HAP-1 (cell line): ENCODE measurements around the gene SMPX.
"Not testable (repeated sequence)": the region's sequence is repeated elsewhere in the genome, so short reads cannot be mapped to it uniquely, and the experiment has no call there.

Experiments used
- DNase-seq, 2 experiments: peaks; one replicate each; pipeline ENCODE4 v3.0.0-alpha.2; 2016 to 2020; ENCODE audit warnings: low spot score in 2 of 2
- H3K27me3 ChIP-seq: fragments of 250-450 bp; sonication (Bioruptor Pico); 2 replicates; pipeline ENCODE4 v1.5.1; 2020; ENCODE audit warnings: low read depth, mild to moderate bottlenecking, moderate library complexity
- H3K36me3 ChIP-seq: fragments of 250-450 bp; sonication (Bioruptor Pico); replicated peaks from 2 replicates; pipeline ENCODE4 v1.5.1; 2020; ENCODE audit warnings: mild to moderate bottlenecking
- H3K4me1 ChIP-seq: fragments of 250-450 bp; sonication (Bioruptor Pico); 2 replicates; pipeline ENCODE4 v1.5.1; 2020; ENCODE audit warnings: mild to moderate bottlenecking
- H3K4me3 ChIP-seq: fragments of 250-450 bp; sonication (Bioruptor Pico); 2 replicates; pipeline ENCODE4 v1.5.1; 2020; ENCODE audit warnings: mild to moderate bottlenecking, moderate library complexity
- H3K9me3 ChIP-seq: fragments of 250-450 bp; sonication (Bioruptor Pico); 2 replicates; pipeline ENCODE4 v1.5.1; 2020; ENCODE audit warnings: mild to moderate bottlenecking, moderate library complexity
- in situ Hi-C: fragments of 300-500 bp; cut with MboI; formaldehyde crosslinking; loops from 3 replicates; pipeline ENCODE4 v1.14.3; 2020; ENCODE audit warnings: low sequenced_read_pairs, inconsistent platforms, mixed read lengths

SMPX gene

DNA sequence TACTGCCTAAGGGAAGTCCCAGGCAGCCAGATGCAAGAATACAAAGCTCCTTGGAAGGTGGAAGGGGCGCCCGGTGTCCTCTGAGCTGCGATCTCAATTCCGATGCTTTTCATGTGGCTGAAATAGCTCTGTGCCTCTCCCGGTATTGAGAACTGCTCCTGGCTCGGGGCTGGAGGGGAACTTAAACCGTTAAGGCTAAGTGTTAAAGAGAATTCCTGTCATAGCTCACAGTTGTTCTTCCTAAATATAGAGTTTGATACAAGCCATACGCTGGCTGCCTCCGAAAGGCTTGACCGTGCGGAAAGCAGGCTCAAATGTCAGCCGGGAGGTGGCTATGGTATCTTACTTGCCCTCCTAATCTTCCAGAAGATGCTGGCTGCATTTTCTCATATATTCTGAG is at the start of gene SMPX:
Gene SMPX, minus strand, starts transcription at position 157 of the 400 bp plus-strand sequence. CDS start 3,826 bp downstream, outside the sequence.
- in situ Hi-C loops: no loop called here
- H3K9me3 ChIP-seq: no peaks in the 10 kb centered on the region

DNA sequence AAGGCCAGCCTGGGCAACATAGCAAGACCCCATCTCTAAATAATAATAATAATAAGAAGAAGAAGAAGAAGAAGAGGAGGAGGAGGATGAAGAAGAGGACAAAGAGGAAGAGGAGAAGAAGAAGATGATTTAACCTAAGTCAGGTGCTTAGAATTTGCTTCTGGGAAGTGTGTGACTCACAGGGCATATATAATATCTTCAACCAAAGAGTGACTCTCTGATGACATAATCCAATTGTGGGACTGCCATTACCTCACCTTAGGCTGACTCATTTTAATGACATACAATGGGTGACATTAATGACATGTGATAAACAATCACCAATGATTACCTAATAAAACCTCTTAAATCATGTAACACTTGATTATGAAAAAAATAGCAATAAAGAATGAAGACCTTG is 48.8 kb upstream of the SMPX start:
- no peak for DNase-seq
- no peak overlapping the region for H3K4me3 ChIP-seq
- H3K4me1 ChIP-seq: peaks cover 9% of the 10 kb centered on the region; the same call in 1 of the 2 replicates
- no peaks in the 10 kb centered on the region; the same call in 1 of the 2 replicates for H3K9me3 ChIP-seq
- H3K27me3 ChIP-seq: no peaks in the 10 kb centered on the region
- in situ Hi-C loops: no loop called here
- no peaks in the 10 kb centered on the region for H3K36me3 ChIP-seq

More for the DNA sequence above, at the start of gene SMPX:
- no peak for DNase-seq
- H3K36me3 ChIP-seq: no peaks in the 10 kb centered on the region
- H3K4me1 ChIP-seq: no peaks in the 10 kb centered on the region
- H3K4me3 ChIP-seq: no peak within 1 kb of the TSS
- H3K27me3 ChIP-seq: no peaks in the 10 kb centered on the region

DNA sequence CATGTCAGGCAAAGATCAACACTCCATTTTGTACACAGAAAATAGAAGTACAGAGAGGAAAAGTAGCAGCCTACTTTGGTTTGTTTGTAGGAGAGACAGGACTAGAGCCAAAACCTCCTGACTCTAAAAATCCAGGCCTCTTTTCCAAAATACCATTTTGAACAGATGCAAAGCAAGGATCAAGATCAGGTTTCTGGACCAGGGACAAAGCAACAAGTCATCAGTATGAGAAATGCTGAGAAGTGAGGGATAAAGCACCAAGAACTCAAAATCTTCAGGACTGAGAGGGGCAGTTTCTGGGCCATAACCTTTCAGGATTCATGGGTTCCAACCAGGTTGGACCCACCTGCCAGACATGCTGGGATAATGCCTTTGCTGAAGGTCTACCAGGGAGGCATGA is 44.9 kb upstream of the SMPX start:
- no peak for DNase-seq

DNA sequence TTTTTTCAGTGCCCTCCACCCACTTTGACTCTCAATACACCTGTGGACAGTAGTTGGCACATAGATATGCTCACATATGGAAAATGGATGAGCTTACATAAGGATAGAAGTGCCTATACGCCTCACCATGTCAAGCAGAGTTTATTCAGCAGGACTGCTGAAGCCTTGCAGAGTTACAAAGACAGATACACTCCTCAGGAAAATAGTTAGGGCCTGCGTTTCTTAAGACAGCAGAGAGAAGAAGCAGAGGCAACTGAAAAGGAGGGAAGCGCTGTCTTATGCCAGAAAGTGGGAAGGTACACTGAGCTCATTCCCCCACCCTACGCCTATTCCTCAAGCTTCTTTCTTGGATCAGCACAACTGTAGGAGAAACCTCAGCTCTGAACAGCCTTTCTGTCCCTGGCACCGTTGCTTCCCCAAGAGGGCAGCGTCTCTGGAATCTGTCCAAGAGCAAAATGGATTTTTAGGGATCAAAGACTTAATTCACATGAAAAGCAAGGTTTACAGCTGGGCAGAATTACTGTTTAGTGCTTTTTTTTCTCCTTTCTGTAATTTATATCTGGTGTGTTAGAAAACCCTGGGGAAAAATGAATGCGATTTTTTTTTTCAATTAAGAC is 44.2 kb upstream of the SMPX start:
- Histone ChIP-seq H3K9me3 (no peaks in the 10 kb centered on the region), H3K4me1 (peaks cover 9% of the 10 kb centered on the region; the same call in 1 of the 2 replicates), H3K36me3 (no peaks in the 10 kb centered on the region), H3K27me3 (no peaks in the 10 kb centered on the region), H3K4me3 (no peak overlapping the region)
- in situ Hi-C loops: no loop called here
- no peak for DNase-seq

More for the DNA sequence above, 44.9 kb upstream of the SMPX start:
- Histone ChIP-seq H3K27me3 (no peaks in the 10 kb centered on the region), H3K4me3 (no peak overlapping the region), H3K4me1 (peaks cover 9% of the 10 kb centered on the region; the same call in 1 of the 2 replicates), H3K36me3 (no peaks in the 10 kb centered on the region), H3K9me3 (no peaks in the 10 kb centered on the region)
- in situ Hi-C loops: no loop called here

DNA sequence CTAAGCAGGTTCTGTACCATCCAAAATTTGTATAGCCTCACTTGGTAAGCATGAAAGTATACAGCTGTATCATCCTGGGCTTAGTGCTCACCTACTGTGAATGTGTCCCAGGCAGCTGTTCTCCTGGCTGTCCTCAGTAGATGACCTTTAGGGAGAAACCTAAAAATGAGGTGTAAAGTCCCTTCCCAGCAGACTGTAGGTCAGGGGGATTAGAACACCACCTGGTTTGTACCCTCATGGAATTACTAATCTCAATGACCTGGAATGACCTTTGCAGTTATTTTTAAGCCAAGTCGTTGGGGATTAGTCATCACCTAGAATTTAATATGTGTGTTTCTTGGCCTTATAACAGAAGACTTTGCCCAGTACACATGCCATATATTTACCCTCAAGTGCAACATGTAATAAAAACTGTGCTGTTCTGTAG is 42.4 kb upstream of the SMPX start:
- H3K4me1 ChIP-seq: peaks cover 4% of the 10 kb centered on the region
- H3K27me3 ChIP-seq: no peaks in the 10 kb centered on the region
- in situ Hi-C loops: no loop called here
- H3K36me3 ChIP-seq: no peaks in the 10 kb centered on the region
- no peak for DNase-seq
- no peak overlapping the region for H3K4me3 ChIP-seq
- no peaks in the 10 kb centered on the region for H3K9me3 ChIP-seq

DNA sequence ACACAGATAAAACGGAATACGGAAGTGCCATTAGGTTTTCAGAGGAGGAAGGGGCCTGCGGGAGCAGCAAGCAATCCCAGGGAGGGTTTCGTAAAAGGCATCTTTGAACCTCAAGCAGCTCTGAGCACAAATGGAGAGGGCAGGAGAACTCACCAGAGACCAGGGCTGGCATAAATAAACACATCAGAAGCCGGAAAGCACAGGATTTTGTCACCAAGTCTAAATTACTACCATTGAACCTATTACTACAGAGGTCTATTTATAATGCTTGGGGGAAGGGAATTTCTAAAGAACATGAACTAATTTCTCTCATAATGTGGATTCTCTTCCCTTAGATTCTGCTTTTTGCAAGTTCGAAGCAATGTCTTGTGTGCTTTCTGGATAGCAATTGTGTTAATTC is 41.9 kb upstream of the SMPX start:
- peaks cover 4% of the 10 kb centered on the region for H3K4me1 ChIP-seq
- no peaks in the 10 kb centered on the region for H3K36me3 ChIP-seq
- in situ Hi-C loops: no loop called here
- no peaks in the 10 kb centered on the region for H3K9me3 ChIP-seq
- H3K4me3 ChIP-seq: no peak overlapping the region
- H3K27me3 ChIP-seq: no peaks in the 10 kb centered on the region
- no peak for DNase-seq

DNA sequence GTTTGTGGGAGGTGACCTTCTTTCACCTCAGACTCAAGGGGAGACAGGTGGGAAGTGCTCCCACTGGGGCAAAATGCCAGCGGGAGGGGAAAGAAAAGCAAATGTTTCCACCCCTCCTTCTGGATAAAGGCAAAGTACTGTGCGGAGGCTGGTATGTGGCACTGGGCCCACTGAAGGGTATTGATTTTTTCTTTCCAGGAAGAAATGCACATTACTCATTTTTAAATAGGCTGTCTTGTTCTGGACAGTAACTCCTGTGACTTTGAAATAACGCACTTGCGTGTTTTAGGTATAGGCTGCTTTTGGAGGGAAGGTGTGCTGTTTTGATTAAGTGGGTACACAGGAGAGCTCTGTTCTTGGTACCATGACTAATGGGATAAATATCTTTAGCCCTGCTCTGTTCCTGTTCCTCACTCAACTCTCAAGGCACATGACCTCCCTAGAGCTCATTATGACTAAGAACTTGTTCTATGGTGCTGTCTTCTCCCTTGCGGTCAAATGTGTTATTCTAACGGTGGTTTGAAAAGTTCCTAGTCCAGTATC is 40.8 kb upstream of the SMPX start:
- Histone ChIP-seq H3K27me3 (no peaks in the 10 kb centered on the region), H3K4me3 (no peak overlapping the region), H3K4me1 (peaks cover 4% of the 10 kb centered on the region), H3K9me3 (no peaks in the 10 kb centered on the region), H3K36me3 (no peaks in the 10 kb centered on the region)
- DNase-seq: no peak
- in situ Hi-C loops: no loop called here

DNA sequence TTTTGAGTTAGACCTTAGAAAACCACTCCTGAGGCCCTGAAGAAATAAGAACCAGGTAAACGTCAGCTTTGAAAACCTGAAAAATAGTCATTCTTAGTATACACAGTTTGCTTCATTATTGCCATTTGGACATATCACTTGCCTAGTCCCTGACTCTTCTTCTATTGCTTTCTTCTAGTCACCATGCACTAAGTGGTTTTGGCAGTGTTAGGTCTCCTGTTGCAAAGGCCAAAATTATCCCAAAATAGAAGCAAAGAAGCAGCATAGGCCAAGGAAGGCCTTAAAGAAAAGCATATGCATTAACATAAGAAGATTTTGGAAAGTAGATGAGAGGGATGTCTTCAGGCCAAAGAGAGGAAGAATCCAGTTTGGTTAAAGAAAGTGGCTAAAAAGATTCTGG is 24.1 kb upstream of the SMPX start:
- Histone ChIP-seq H3K27me3 (no peaks in the 10 kb centered on the region), H3K9me3 (no peaks in the 10 kb centered on the region), H3K36me3 (no peaks in the 10 kb centered on the region), H3K4me1 (no peaks in the 10 kb centered on the region), H3K4me3 (no peak overlapping the region)
- DNase-seq: no peak
- in situ Hi-C loops: no loop called here

DNA sequence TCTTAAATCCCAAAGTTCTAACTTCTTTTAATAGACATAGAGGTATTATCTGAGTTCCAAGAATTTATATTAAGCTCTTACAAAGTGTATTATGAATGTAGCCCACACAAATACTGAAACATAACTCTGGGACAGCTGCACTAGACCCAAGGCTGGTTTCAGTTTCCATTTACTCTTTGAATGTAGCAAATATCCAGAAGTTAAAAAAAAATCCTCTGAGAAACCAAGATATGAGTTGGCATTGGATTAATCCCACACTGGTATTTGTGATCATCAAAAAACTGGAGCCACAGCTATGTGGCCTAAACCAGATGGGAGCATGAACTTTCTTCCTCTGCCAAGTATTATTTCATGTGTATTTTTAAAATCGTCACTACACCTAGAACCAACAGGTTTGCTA is 23.6 kb upstream of the SMPX start:
- DNase-seq: no peak
- H3K36me3 ChIP-seq: no peaks in the 10 kb centered on the region
- peaks cover 2% of the 10 kb centered on the region; the same call in 1 of the 2 replicates for H3K4me1 ChIP-seq
- in situ Hi-C loops: no loop called here
- no peaks in the 10 kb centered on the region for H3K9me3 ChIP-seq
- no peak overlapping the region for H3K4me3 ChIP-seq
- H3K27me3 ChIP-seq: no peaks in the 10 kb centered on the region

DNA sequence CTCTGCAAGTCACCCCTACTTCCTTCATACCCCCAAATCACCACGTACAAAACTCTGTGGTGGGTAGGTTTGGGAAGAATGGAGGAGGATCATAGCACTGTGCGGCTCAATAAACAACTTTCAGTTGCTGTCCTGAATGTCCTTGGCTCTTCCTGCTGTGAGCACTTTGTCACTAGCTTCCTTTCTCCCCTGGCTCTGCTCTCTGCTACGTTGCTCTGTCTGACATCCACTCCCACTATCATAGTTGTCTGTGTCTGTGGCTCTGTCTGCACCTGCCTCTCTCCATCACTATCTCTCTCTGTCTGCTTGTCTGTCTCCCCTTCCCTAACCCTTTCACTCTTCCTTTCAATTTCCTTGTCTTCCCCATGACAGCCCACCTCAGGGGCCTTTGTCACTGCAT is 21.2 kb upstream of the SMPX start:
- Histone ChIP-seq H3K9me3 (no peaks in the 10 kb centered on the region), H3K4me3 (no peak overlapping the region), H3K4me1 (peaks cover 2% of the 10 kb centered on the region; the same call in 1 of the 2 replicates), H3K36me3 (no peaks in the 10 kb centered on the region), H3K27me3 (no peaks in the 10 kb centered on the region)
- DNase-seq: no peak
- in situ Hi-C loops: no loop called here

DNA sequence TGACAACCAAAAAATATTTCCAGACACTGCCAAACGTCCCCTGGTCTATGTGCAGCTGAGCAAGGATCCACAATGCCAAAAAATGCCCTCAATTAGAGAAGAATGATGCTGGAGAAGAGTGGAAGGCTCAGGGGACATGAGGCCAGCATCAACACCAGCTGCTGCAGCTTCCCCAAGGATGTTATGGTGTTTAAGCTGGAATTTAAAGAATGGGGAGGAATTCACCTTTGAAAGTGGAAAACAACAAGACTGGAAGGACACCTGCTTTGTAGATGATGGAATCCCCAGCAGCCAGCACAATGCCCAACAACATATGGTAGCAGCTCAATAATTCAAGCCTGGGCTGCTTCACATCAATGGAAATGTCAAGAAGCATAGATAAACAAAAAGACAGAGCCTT is 20.3 kb upstream of the SMPX start:
- H3K36me3 ChIP-seq: no peaks in the 10 kb centered on the region
- no peaks in the 10 kb centered on the region for H3K27me3 ChIP-seq
- no peak overlapping the region for H3K4me3 ChIP-seq
- peaks cover 2% of the 10 kb centered on the region; the same call in 1 of the 2 replicates for H3K4me1 ChIP-seq
- no peaks in the 10 kb centered on the region for H3K9me3 ChIP-seq
- in situ Hi-C loops: no loop called here
- no peak for DNase-seq

DNA sequence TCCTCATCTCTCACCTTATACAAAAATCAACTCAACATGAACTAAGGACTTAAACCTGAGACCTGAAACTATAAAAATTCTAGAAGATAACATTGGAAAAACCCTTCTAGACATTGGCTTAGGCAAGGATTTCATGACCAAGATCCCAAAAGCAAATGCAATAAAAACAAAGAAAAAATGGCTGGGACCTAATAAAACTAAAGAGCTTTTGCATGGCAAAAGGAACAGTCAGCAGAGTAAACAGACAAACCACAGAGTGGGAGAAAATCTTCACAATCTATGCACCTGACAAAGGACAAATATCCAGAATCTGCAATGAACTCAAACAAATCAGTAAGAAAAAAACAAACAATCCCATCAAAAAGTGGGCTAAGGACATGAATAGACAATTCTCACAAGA is 17.2 kb upstream of the SMPX start:
- H3K27me3 ChIP-seq, H3K36me3 ChIP-seq, H3K4me1 ChIP-seq, H3K4me3 ChIP-seq, in situ Hi-C loops, DNase-seq, H3K9me3 ChIP-seq: not testable (repeated sequence)

DNA sequence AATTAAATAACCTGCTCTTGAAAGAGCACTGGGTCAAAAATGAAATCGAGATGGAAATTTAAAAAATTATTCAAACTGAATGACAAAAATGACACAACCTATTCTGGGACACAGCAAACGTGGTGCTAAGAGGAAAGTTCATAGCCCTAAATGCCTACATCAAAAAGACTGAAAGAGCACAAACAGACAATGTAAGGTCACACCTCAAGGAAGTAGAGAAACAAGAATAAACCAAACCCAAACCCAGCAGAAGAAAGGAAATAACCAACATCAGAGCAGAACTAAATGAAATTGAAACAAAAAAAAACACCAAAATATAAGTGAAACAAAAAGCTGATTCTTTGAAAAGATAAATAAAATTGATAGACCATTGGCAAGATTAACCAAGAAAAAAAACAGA is 15.1 kb upstream of the SMPX start:
- DNase-seq, H3K36me3 ChIP-seq, H3K9me3 ChIP-seq, H3K4me1 ChIP-seq, H3K27me3 ChIP-seq, H3K4me3 ChIP-seq, in situ Hi-C loops: not testable (repeated sequence)

DNA sequence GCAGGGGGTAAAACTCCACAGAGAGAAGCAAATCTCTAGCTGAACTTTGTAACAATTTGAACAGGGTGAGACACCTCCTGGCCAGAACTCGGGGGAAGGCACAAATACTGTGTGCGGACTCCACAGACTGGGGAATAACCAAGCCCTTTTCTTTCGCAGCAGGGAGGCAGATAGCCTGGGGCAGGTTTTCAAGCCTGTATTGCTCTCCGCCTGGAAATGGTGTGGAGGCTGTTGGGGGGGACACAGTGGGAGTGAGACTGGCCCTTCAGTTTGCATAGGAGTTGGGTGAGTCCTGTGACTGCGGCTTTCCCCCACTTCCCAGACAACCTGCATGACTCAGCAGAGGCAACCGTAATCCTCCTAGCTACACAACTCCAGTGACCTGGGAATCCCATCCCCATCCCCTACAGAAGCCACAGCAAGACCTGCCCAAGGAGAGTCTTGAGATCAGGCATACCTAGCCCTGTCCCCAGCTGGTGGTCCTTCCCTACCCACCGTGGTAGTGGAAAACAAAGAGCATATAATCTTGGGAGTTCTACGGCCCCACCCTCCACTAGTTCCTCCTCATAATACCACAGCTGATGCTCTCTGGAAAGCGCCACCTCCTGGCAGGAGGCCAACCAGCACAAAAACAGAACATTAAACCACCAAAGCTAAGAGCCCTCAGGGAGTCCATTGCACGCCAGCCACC is 12.9 kb upstream of the SMPX start:
- no peaks in the 10 kb centered on the region for H3K27me3 ChIP-seq
- peak in 1 of 2 experiments; percentile 39 for DNase-seq
- no peaks in the 10 kb centered on the region; the same call in 1 of the 2 replicates for H3K9me3 ChIP-seq
- no peak overlapping the region for H3K4me3 ChIP-seq
- no peaks in the 10 kb centered on the region; the same call in 1 of the 2 replicates for H3K4me1 ChIP-seq
- no peaks in the 10 kb centered on the region for H3K36me3 ChIP-seq
- in situ Hi-C loops: no loop called here
